KG1 (cell line): ENCODE data around the gene FZR1.
"Not testable (repeated sequence)": the region's sequence is repeated elsewhere in the genome, so short reads cannot be mapped to it uniquely, and the experiment has no call there.

Experiments used
- DNase-seq: peaks from one replicate; lab custom pipeline; 2025; lab: John Stamatoyannopoulos, UW

The FZR1 gene

DNA sequence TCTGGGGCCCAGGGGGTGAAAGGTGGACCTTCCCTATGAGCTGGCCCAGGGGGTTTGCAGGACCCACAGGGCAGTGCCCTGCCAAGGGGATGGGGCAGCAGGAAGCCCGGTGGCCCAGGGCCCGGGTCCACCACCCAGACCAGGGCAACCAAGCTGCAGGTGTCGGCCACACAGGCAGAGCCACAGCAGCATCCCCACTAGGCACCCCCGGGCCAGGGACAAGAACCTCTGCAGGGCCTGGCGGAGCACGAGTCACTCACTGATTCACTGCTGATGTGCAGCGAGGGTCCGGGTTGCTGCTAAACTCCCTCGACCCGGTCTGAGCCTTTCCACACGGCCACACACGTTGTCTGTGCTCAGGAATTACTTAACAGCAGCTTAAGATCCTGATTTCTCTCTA, 8.8 kb downstream of the FZR1 start:
- no peak for DNase-seq

DNA sequence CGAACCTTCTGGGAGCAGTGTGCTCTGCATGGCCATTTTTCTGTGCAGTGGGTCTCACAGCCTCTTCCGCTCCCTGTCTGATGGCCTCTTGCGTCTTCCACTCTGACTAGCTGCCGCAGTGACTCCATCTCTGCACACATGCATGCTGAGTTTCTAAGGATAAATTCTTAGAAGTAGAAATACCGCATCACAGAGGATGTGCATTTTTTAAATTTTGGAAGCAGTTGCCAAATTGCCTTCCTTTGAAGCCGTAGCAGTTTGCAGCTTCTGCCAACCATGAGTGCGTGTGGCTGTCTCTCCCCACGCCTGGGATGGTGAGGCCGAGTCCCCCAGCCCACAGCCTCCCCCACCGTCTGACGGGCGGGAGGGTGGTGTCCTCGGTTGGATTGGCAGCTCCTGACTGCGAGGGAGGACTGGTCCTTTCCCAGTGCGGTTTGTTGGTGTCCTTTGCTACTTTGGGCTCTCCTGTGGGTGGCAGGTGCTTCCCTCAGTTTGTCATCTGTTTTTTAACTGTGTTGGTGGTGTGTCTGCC, 9.8 kb downstream of the FZR1 start:
- DNase-seq = no peak

GRCh38 chr19:3516675-3517207, 10.6 kb downstream of the FZR1 start:
- no peak for DNase-seq

DNA sequence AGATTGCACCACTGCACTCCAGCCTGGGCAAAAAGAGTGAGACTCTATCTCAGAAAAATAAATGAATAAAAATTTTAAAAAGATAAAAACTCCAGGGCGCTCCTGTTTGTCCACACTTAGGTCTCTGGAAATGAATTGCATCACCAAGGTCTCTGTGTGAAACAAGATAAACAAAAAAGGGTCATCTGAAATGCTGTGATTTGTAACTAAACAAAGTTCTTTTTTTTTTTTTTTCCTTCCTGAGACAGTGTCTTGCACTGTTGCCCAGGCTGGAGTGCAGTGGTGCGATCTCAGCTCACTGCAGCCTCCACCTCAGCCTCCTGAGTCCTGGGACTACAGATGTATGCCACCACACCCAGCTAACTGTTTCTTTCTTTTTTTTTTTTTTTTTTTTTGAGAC, 11.5 kb downstream of the FZR1 start:
- no peak for DNase-seq

DNA sequence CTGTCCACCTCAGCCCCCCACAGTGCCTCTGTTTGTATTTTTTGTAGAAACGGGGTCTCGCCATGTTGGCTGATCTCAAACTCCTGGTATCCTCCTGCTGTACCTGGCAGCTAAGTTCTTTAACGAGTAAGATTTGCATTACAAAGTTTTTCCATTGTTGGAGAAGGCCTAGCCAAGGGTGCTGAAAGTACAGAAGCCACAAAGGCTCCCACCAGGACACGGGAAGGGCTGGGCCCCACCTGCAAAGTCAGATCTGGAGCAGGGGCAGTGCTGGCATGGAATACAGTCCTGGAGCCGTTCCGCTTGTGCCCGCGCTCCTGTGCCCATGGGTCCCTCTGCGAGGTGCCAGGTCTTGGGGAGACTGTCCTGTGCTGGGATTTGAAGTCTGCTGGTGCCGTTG, 12.1 kb downstream of the FZR1 start:
- DNase-seq = no peak

GRCh38 chr19:3518659-3519058, 12.5 kb downstream of the FZR1 start:
- no peak for DNase-seq

- no peak for DNase-seq
Observed at GRCh38 chr19:3519126-3519525, 13.0 kb downstream of the FZR1 start.

DNA sequence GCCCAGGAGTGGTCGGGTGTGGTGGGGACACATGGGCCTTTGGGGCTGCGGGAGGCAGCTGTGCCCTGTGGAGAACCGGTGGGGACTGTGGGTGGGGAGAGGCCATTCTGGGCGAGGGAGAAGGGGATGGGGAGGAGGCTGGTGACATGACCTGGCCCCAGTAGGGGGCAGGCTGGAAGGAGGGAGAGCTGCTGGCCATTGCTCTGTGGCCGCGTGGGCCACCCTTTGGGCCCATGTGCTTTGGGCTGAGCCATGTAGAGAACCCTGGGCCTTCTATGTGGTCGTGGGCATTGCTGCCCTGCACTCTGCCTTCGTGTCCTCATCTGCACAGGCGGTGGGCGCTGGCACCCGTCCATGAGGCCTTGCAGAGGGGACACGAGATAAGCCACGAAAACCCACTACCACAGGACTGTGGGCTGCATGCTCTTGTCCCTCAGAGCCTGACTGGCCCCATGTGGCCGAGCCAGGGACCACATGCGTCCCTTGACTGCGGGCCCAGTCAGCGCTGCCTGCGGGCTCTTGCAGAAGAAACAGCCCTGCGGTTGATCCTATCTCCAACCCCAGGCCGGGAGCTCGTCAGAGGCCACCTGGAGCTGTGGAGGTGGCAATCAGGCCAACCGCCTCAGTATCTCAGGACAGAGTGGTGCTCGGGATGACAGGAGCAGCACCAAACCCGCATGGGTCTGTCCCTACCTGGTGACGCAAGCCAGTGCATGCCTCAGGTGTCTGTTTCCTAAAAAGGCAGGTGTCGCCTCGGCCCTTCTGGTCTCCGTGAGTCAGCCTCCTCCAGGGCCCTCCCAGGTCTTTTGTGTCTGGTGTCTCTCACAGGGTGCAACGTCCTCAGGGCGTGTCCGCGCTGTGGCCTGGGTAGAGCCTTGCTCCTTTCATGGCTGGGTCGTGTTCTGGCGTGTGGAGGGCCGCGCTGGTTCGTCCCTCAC, 14.3 kb downstream of the FZR1 start:
- no peak for DNase-seq

- DNase-seq = no peak
Observed at GRCh38 chr19:3521104-3521445, 15.0 kb downstream of the FZR1 start.

DNA sequence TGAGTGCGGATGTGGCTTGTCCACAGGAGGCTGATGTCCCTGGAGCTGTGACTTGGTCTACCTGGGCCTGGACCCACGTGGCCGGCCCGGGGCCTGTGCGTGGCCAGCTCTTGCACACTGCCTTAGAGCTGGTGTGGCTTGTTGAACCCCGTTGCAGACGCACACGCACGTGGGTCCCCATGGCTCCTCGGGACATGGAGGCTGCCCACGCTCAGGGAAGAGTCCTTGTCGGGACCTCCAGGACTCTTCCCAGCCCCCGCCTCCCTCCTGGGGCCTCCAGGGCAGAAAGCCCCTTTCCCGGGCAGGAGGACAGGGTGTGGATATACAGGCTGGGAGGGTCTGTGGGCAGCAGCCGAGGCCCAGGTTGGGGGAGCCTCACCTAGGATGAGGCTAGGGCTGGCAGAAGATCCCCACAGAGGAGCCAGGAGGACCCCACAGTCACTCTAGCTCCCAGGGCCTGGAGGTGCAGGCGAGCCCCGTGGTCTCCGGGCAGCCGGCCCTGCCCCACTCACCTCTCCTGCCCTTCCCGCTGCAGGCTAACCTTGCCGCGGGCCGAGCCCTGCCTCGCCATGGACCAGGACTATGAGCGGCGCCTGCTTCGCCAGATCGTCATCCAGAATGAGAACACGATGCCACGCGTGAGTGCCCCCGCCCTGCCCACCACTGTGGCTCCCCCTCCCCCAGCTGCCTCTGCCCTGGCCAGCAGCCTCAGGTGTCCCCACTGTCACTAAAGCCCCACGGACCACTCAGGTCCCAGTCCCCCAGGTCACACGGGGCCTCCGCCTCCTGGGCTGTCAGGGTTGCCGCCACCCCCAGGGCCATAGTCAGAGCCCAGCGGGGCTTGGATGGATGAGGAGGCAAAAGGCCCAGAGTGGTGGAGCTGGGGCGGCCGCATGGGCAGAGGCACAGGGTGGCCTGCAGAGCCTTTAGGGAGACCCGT, 16.6 kb downstream of the FZR1 start:
- no peak for DNase-seq

DNA sequence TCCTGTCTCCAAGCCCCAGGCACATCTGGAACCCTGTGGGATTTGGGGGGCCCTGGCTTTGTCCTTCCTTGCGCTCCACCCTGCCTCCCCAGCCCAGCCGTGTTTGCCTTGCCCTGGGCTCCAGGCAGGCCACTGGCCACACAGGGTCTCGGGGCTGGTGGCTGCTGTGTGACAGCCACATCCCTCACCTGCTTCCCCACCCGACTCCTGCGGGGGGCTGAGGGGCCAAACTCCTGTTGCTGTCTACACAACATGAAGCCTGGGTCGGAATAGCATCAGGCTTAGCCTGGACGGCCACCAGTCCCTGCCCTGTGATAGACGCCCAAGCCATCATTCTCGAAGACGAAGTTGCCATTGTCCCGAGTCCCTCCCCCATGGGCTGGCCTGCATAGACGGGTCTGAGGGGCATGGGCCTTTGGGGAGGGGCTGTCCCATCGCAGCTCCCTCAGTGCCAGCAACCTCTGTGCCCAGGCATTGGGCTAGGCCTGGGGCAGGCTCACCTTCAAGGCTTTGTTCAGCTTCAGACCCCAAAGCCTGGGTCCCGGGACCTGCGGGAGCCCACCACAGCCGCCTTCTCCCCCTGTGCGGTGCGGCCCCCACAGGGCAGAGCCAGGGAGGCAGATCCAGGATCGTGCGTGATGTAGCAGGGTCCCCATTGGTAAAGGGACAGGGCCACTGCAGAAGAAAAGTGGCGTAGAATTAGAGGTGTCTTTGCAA, 17.4 kb downstream of the FZR1 start:
- no peak for DNase-seq

- no peak for DNase-seq
Observed at GRCh38 chr19:3524078-3524842, 18.1 kb downstream of the FZR1 start.

GRCh38 chr19:3524904-3525451, 18.9 kb downstream of the FZR1 start:
- no peak for DNase-seq

DNA sequence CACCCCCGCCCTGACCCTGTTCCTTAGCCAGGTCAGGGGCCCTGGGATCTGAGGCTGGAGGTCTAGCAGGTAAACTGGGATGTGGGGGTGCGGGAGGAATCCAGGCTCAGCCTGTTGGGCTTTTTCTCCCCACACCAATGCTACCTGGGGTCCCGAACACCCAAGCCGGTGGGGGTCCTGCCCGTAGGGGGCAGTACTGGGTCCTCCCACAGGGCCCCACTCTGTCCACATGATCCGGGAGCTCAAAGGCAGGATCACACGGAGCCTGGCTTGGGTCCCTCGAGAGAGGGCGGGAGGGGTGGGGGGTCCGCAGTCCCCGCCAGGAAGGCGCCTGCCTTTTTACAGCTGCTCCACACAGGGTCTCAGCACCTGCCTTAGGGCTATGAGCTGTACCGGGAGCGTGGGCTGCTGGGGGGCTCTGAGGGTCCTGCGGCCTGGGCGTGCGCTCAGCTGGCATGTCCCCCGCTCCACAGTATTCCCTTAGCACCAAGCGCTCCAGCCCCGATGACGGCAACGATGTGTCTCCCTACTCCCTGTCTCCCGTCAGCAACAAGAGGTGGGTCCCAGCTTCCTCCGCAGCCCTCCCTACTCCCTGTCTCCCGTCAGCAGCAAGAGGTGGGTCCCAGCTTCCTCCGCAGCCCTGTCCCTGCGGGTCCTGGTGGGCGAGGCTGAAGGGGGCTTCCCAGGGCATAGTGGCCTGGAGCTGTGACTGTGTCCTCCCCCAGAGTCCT, 20.6 kb downstream of the FZR1 start:
- DNase-seq = no peak

- no peak for DNase-seq
Observed at GRCh38 chr19:3527238-3527910, 21.3 kb downstream of the FZR1 start.

DNA sequence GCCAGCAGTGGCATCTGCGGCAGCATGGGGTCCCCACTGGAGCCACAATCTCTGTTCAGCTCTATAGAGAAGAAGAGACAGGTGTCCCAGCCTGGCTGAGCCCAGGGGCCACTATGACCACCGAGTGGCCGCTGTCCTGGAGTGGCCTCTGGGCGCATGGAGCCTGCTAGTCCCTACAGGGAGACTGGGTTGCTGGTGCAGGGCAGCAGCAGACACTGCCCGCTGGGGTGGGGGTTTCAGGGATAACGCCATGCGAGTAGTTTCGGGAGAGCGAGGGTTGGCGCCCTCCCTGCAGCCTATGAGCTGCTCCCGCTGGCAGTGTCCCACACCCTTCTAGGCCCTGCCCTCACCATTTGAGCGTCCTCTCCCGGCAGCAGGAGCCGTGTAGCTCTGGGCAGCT, 22.0 kb downstream of the FZR1 start:
- DNase-seq = no peak

DNA sequence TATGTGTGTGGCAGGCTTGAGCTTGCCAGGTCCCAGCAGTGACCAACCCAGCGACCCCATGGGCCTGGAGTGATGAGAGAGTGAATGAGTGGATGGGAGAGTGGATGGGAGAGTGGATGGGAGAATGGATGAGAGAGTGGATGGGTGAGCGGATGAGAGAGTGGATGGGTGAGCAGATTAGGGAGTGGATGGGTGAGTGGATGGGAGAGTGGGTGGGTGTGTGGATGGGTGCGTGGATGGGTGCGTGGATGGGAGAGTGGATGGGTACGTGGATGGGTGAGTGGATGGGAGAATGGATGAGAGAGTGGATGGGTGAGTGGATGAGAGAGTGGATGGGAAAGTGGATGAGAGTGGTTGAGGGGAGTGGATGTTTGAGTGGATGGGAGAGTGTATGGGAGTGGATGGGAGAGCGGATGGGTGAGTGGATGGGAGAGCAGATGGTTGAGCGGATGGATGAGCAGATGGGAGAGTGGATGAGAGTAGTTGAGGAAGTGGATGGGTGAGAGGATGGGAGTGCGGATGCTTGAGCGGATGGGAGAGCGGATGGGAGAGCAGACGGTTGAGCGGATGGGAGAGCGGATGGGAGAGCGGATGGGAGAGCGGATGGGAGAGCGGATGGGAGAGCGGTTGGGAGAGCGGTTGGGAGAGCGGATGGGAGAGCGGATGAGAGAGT, 22.6 kb downstream of the FZR1 start:
- DNase-seq = no peak

GRCh38 chr19:3529299-3529698, 23.2 kb downstream of the FZR1 start:
- DNase-seq = not testable (repeated sequence)

DNA sequence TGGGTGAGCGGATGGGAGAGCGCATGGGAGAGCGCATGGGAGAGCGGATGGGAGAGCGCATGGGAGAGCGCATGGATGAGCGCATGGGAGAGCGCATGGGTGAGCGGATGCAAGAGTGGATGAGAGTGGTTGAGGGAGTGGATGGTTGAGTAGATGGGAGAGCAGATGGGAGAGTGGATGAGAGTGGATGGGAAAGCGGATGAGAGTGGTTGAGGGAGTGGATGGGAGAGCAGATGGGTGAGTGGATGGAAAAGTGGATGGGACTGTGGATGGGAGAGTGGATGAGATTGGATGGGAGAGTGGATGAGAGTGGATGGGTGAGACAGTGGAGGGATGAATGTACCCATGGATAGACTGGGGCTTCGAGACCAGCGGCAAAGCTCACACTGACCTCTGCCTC, 24.3 kb downstream of the FZR1 start:
- DNase-seq = no peak
